GM19468 (cell line): ENCODE measurements around the gene TMIGD3.
A peak's percentile ranks its signal among the peaks of the same experiment; 100 is the strongest.

Experiments used
- ATAC-seq: cut with Tn5 transposase; IDR thresholded peaks from one replicate; pipeline ENCODE4 v1.9.1; 2021; ENCODE audit warnings: mild to moderate bottlenecking, moderate library complexity, moderate number of reproducible peaks; ENCODE audit not compliant: unreplicated experiment; ENCODE audit errors: extremely low read depth

The TMIGD3 gene

DNA sequence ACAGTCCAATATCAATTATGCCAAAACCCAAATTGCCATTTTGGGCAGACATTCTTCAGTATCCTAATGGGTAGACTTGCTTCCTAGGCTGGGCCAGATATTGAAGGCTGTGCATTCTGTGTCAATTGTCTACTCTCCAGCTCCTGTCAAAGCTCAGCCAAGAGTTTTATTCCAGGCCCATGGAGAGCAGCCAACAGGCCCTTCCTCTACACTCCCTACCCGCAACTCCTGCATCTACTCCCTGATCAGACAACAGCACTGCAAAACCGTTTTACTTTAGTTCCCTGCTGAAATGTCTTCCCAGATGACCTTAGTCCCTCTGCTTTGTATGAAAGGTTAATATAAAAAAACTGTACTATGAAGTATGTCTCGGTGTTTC lies 6.6 kb upstream of the TMIGD3 start:
- ATAC-seq, result no peak

- peak; percentile 52 for ATAC-seq
Observed at GRCh38 chr1:111507411-111508201, 4.2 kb upstream of the TMIGD3 start.

DNA sequence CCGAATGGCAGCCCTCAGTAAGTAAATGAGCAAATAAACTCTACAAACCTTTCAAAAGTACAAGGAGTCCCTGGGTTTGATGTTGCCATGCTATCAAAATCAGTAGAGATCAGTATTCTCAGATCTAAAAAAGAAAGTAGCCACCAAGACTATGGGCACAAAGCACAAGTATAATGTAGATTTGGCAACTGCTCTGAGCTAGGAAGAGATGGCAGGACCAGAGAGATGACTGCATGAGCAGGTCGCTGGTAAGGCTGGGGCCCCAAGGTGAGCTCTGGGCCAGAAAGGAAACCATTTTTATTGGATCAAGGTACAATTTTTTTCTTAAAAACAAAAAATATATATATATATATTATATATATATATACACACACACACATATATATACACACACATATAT lies 3.1 kb upstream of the TMIGD3 start:
- no peak for ATAC-seq

DNA sequence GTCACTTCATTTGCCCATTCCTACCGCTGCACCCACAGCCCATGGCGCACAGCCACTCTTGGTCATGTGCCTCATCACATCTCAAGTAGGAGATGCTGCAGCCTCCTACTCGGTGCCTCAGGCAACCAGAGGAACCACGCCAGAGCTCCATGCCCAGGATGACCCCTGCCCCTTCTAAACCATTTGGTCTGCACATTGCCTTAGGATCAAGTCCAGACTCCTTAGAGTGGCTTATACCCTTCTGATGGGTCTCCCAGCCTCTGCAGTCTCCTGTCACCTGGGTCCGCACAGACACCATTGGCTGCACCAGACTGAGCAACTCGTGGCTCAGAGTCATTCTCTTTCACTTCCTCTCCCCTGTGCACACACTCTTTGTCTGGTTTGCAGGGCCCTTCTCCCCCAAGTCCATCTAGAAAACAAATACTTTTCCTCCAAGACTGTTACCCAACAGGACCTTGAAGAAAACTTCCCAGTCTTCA lies 2.2 kb upstream of the TMIGD3 start:
- ATAC-seq, result peak; percentile 18

- no peak for ATAC-seq
Observed at GRCh38 chr1:111504097-111504496, 664 bp upstream of the TMIGD3 start.

DNA sequence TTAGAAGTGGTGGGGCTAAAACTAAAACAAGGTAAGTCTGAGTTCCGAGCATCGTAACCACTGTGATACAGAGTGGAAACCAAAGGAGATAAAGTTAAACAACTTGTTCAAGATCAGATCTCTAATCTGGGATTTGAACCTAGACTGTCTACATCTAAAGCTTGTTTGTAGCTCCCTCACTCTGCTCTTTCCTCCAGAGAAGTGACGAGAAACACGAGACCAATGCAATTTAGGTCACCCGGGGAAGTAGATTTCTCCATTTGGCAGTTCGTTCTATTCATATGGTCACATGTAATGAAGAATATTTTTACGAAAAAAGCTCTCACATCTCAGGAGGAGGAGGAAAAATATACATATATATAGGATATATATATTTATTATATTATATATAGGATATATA lies 1.8 kb downstream of the TMIGD3 start:
- ATAC-seq, result no peak

DNA sequence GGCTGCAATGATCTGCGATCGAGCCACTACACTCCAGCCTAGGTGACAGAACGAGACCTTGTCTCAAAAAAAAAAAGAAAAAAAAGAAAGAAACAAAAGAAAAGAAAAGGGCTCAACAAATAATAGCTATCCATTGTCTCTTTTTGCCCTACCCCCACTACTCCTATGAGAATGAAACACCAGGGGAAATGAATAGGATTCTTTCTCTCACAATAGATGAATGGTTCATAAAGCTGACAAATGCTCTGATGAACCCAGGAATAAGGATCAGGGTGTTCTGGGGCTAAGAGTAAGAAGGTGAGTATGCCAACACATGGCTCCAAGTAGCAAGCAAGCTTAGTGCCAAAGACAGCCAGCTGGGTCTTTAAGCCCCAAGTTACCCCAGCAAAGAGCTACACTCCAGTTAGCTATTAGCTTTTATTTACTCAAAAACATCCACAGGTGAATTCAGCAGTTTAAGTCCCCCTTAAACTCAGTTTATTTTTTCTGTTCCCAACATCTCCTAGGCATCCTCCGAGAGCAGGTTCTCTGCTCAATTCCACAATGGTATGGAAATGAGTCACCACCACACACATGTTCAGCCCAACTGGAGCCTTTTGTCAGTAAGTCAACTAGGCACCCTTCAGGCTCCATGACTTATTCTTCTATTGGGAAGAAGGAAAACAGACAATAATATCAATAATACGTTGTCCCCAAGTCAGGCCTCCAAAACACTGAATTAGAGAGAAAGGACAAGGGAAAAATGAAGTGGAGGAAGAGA lies 4.2 kb downstream of the TMIGD3 start:
- no peak for ATAC-seq

GRCh38 chr1:111497592-111497991 lies 5.8 kb downstream of the TMIGD3 start:
- no peak for ATAC-seq

DNA sequence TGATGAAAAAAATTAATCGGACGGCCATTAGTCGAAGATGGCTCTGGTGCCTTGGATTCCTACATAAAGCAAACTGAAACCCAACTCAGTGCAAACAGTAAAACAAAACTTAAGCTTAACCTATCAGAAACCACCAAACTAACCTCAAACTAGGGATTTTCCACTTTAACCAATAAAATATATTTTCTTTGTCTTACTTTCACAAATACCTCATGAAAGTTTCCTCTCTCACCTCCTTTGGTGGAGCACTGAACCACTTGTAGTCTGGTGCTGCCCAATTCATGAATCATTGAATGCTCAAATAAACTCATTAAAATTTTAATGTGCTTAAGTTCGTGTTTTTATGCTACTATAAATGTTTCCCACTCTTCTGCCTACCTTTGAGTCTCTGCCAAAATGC lies 7.0 kb downstream of the TMIGD3 start:
- no peak for ATAC-seq

DNA sequence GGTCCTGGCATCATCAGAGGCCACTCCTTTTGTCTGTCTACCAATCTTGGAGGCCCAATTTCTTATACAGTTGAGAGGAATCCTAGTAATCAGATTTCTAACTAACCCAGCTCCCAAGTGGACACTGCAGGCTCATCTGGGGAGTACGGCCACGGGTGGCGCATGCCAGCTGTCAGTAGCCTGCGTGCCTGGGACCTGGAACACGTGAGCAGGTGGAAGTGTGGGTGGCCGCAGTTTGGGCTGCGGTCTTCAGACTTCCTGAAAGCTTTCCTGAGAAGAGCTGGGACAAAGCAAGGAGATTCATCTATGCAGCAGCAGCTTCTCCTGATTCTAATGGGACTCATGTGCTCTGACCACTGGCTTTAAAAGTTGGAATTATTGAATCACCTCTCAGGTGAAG lies 12.4 kb downstream of the TMIGD3 start:
- ATAC-seq, result no peak

- no peak for ATAC-seq
Observed at GRCh38 chr1:111490220-111490619, 13.2 kb downstream of the TMIGD3 start.

GRCh38 chr1:111489604-111490003 lies 13.8 kb downstream of the TMIGD3 start:
- no peak for ATAC-seq

GRCh38 chr1:111488669-111489068 lies 14.8 kb downstream of the TMIGD3 start:
- no peak for ATAC-seq

DNA sequence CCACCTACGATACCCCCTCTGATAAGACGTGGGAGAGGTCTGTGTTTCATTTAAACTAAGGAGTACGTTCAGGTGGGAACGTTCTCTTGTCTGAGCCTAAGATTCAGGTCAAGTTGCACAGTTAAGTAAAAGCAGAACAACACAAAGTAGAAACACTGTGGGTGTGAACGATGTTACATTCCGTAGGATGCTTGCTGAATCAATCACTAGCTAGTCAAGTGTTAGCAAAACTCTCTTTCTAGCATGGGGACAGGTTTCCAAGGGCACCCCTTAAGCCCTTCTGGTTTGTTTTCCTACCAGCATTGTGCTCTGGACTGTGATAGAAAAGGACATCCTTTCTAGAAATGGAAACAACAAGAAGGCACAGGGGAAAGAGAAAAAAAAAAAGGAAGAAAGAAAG lies 16.3 kb downstream of the TMIGD3 start:
- no peak for ATAC-seq

DNA sequence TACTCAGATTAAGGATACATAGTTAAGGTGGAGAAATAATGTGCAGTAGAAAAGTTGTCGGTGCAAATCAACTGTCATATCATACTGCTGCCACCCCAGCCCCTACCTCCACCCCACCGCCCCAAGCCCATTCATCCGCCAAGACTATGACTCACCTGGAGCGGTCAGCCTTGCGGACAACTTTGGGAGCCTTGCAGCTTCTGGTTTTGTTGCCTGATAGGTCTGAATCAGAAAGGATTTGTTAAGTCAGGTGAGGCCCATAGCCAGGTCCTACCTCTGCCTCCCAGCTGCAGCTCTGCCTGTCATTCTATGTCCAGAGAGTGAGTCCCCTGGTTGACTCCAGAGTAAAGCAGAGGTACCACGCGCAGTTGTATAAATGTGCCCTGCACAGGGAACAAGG lies 17.0 kb downstream of the TMIGD3 start:
- ATAC-seq, result no peak

DNA sequence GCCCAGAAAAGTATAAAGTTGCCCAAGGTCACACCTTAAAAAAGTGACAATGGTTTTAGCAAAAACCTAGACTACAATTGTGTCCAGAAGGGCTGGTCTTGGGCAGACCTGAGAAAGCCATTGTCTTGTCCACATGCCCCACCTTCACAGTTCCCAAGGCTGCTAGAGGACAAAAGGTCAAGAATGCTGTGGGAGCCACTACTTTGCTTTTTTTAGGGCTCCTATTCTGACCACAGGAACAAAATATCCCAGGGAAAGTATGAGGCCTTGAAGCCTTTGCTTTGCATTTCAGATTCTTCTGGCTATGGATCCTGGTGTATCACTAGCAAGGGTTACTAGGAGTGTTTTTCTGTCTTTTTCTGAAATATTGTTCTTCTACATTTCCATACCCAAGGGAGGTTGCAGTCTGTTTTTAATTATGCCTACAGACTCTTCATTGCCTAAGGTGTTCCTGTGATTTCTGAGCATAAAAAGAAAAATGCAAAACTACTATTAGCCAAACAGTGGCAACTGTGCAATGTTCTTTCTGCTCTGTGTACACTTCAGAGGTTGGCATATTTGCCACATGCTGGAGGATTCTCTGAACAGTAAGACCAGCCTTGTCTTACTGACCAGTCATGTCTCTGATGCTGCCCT lies 18.9 kb downstream of the TMIGD3 start:
- no peak for ATAC-seq

- ATAC-seq, result no peak
Observed at GRCh38 chr1:111483876-111484275, 19.6 kb downstream of the TMIGD3 start.

DNA sequence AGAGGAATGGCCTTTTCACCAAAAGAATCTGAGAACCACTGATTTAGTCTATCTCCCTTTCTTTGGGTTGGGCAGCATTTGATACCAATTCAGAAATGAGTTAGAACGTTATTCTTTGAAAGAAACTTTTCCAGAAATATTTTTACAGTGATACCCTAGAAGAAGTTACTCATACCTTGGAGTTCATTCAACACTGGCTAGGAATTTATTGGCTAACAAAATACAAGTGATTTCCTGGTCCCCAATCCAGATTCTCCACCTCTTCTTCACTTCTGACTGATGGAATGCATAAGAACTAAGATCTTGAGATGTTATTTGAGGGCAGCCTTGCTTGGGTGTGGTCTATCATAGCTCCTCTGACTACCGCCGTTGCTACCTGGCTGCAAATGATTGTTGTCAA lies 20.3 kb downstream of the TMIGD3 start:
- no peak for ATAC-seq

- ATAC-seq, result no peak
Observed at GRCh38 chr1:111481387-111482221, 21.8 kb downstream of the TMIGD3 start.

DNA sequence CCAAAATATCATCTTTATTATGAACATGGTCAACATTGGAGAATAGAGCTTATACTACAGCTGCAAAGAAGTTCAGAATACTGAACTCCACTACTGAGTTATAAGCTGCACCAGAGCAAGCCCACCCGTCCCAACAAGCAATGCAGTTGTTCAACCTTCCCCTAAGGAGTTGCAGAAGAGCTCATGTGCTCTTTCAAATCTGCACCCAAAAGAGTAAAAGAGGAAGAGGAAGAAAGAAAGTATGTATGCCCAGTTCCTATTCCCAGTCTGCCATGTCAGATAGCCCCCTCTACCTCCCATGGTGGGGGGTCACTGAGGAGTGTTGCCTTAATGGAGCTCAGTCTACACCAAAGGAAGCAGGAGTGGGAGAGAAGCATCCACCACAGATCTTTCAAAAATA lies 22.8 kb downstream of the TMIGD3 start:
- ATAC-seq, result no peak
